Measurements from ENCODE around the gene BICRA.
"Not testable (repeated sequence)": the region's sequence is repeated elsewhere in the genome, so short reads cannot be mapped to it uniquely, and the experiment has no call there.

BICRA gene

DNA sequence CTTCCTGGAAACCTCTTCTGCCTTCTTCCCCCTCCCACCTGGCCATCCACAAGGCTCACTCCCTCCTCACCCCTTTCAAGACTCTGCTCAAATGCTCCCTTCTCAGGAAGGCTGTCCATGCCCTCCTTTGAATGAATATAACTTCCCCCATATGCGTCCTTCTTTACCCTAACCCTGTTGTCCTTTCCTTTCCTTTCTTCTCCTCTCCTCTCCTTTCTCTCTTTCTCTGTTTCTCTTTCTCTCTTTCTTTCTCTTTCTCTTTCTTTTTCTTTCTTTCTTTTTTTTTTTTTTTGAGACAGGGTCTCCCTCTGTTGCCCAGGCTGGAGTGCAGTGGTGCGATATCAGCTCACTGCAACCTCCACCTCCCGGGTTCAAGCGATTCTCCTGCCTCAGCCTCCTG, 119.4 kb downstream of the BICRA start:
- not testable (repeated sequence) for H2BK120ac ChIP-seq (ENCODE audit: insufficient read depth, low read length, poor library complexity); H3K4me2 ChIP-seq (ENCODE audit: low read length); H4K8ac ChIP-seq (ENCODE audit: low read depth, low read length); H2AFZ ChIP-seq (ENCODE audit: insufficient read depth, low read length, poor library complexity); H4K91ac ChIP-seq (ENCODE audit: low read depth, low read length); H2AK5ac ChIP-seq (ENCODE audit: low read length); H3K79me2 ChIP-seq (ENCODE audit: control insufficient read depth, insufficient read depth, low read length, poor library complexity); H2BK5ac ChIP-seq (ENCODE audit: low read depth, low read length, poor library complexity); H3K4ac ChIP-seq (ENCODE audit: low read depth, low read length); H3K23ac ChIP-seq (ENCODE audit: low read length); H3K9ac ChIP-seq (ENCODE audit: low read length); H2BK12ac ChIP-seq (ENCODE audit: low read length); H3K14ac ChIP-seq (ENCODE audit: low read length); H3K36me3 ChIP-seq (ENCODE audit: control insufficient read depth in 1 of 2, insufficient read depth in 2 of 2, low read length in 2 of 2); H4K12ac ChIP-seq (ENCODE audit: low read depth, low read length); H3K27me3 ChIP-seq (ENCODE audit: insufficient read depth, low read length); H3K18ac ChIP-seq (ENCODE audit: low read length); H3K79me1 ChIP-seq (ENCODE audit: low read length); H3K9me3 ChIP-seq (ENCODE audit: insufficient read depth, low read depth, low read length); H3K4me3 ChIP-seq (ENCODE audit: low read depth, low read length); H3K27ac ChIP-seq (ENCODE audit: low read depth, low read length); DNase-seq
- peaks cover 3 to 21% of the 10 kb centered on the region in 2 experiments for H3K4me1 ChIP-seq (ENCODE audit: control insufficient read depth in 1 of 2, insufficient read depth in 2 of 2, low read length in 2 of 2)
- WGBS (ENCODE audit: extremely low coverage, insufficient coverage, insufficient read length): no CpG with 5 or more reads among the region's 4 CpGs

DNA sequence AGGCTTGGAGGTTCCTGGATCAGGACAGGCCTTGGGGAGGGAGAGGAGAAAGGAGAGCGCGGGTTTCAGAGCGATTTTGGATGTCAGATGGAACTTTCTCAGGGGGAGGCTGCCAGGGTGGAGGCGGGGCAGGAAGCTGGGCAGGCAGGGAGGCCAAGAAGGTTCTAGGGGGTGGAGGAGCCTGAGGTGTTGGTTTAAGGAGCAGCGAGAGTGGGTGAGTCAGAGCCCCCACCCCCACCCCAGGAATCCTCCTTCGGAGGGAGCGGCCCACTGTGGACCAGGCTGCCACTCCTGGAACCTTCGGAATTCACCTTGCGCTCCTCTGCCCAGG, 120.5 kb downstream of the BICRA start:
- Histone ChIP-seq H2BK5ac (ENCODE audit: low read depth, low read length, poor library complexity) (no peak overlapping the region), H3K4me3 (ENCODE audit: low read depth, low read length) (no peak overlapping the region), H3K18ac (ENCODE audit: low read length) (no peak overlapping the region), H3K4ac (ENCODE audit: low read depth, low read length) (no peak overlapping the region), H3K27ac (ENCODE audit: low read depth, low read length) (peak overlapping the region; percentile 43), H3K9me3 (ENCODE audit: insufficient read depth, low read depth, low read length) (no peaks in the 10 kb centered on the region), H3K79me2 (ENCODE audit: control insufficient read depth, insufficient read depth, low read length, poor library complexity) (no peaks in the 10 kb centered on the region), H2BK12ac (ENCODE audit: low read length) (no peak overlapping the region), H3K36me3 (ENCODE audit: control insufficient read depth in 1 of 2, insufficient read depth in 2 of 2, low read length in 2 of 2) (peaks cover 5 to 6% of the 10 kb centered on the region in 2 experiments), H3K9ac (ENCODE audit: low read length) (no peak overlapping the region), H3K4me1 (ENCODE audit: control insufficient read depth in 1 of 2, insufficient read depth in 2 of 2, low read length in 2 of 2) (peaks cover 3 to 19% of the 10 kb centered on the region in 2 experiments), H2BK120ac (ENCODE audit: insufficient read depth, low read length, poor library complexity) (no peak overlapping the region), H3K23ac (ENCODE audit: low read length) (no peak overlapping the region), H4K91ac (ENCODE audit: low read depth, low read length) (peak overlapping the region; percentile 1), H3K4me2 (ENCODE audit: low read length) (peak overlapping the region; percentile 62), H2AK5ac (ENCODE audit: low read length) (no peak overlapping the region), H3K79me1 (ENCODE audit: low read length) (no peaks in the 10 kb centered on the region), H4K8ac (ENCODE audit: low read depth, low read length) (no peak overlapping the region), H2AFZ (ENCODE audit: insufficient read depth, low read length, poor library complexity) (no peak overlapping the region), H4K12ac (ENCODE audit: low read depth, low read length) (no peak overlapping the region), H3K27me3 (ENCODE audit: insufficient read depth, low read length) (no peaks in the 10 kb centered on the region), H3K14ac (ENCODE audit: low read length) (no peak overlapping the region)
- DNase-seq: peak; percentile 52 to 55
- no CpG with 5 or more reads among the region's 9 CpGs for WGBS (ENCODE audit: extremely low coverage, insufficient coverage, insufficient read length)

DNA sequence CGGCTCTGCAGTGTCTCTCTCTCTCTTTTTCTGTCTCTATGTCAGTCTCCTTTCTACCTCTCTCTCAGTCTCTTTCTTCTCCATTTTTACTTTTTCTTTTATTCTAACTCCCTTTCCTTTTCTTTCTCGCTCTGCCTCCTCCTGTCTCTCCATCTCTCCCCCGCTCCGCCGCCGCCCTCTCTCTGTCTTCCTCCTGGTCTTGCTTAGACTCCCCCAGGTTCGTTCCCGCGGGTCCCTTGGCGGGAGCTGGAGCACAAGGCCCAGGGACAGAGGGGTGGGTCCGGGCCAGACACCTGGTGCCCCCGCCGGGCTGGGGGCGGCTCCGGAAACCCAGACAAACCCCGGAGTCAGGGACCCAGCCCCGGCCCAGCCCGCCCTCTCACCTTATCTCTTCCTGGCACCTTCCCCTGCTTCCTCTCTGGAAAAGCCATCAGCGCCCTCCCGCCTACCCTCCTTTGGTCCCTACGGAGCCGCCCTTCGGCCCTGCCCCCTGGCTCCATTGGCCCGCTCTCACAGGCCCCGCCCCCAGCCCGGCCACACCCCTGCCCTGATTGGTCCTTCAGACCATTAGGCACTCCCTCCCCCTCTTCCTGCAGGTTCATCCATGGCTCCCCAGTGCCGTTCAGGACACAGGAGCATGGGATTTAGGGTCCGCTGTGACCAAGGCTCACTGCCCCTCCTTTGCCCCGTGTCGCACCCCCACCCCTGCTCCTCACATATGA, 121.0 kb downstream of the BICRA start:
- Histone ChIP-seq H3K9ac (ENCODE audit: low read length) (no peak overlapping the region), H3K14ac (ENCODE audit: low read length) (no peak overlapping the region), H3K4me2 (ENCODE audit: low read length) (peak overlapping the region; percentile 62), H3K79me2 (ENCODE audit: control insufficient read depth, insufficient read depth, low read length, poor library complexity) (no peaks in the 10 kb centered on the region), H3K36me3 (ENCODE audit: control insufficient read depth in 1 of 2, insufficient read depth in 2 of 2, low read length in 2 of 2) (peaks cover 5 to 6% of the 10 kb centered on the region in 2 experiments), H3K23ac (ENCODE audit: low read length) (no peak overlapping the region), H2BK12ac (ENCODE audit: low read length) (no peak overlapping the region), H3K4me1 (ENCODE audit: control insufficient read depth in 1 of 2, insufficient read depth in 2 of 2, low read length in 2 of 2) (peaks cover 3 to 19% of the 10 kb centered on the region in 2 experiments), H3K27ac (ENCODE audit: low read depth, low read length) (peak overlapping the region; percentile 16), H3K18ac (ENCODE audit: low read length) (no peak overlapping the region), H4K12ac (ENCODE audit: low read depth, low read length) (peak overlapping the region; percentile 37), H3K9me3 (ENCODE audit: insufficient read depth, low read depth, low read length) (no peaks in the 10 kb centered on the region), H2AK5ac (ENCODE audit: low read length) (no peak overlapping the region), H3K4ac (ENCODE audit: low read depth, low read length) (no peak overlapping the region), H3K27me3 (ENCODE audit: insufficient read depth, low read length) (no peaks in the 10 kb centered on the region), H3K4me3 (ENCODE audit: low read depth, low read length) (peak overlapping the region; percentile 26), H4K91ac (ENCODE audit: low read depth, low read length) (peak overlapping the region; percentile 74), H2BK120ac (ENCODE audit: insufficient read depth, low read length, poor library complexity) (no peak overlapping the region), H2BK5ac (ENCODE audit: low read depth, low read length, poor library complexity) (no peak overlapping the region), H2AFZ (ENCODE audit: insufficient read depth, low read length, poor library complexity) (peak overlapping the region; percentile 59), H3K79me1 (ENCODE audit: low read length) (no peaks in the 10 kb centered on the region), H4K8ac (ENCODE audit: low read depth, low read length) (no peak overlapping the region)
- DNase-seq: peak in 1 of 2 donors; percentile 19
- 100% methylated on average over 1 of the region's 30 CpGs for WGBS (ENCODE audit: extremely low coverage, insufficient coverage, insufficient read length)

DNA sequence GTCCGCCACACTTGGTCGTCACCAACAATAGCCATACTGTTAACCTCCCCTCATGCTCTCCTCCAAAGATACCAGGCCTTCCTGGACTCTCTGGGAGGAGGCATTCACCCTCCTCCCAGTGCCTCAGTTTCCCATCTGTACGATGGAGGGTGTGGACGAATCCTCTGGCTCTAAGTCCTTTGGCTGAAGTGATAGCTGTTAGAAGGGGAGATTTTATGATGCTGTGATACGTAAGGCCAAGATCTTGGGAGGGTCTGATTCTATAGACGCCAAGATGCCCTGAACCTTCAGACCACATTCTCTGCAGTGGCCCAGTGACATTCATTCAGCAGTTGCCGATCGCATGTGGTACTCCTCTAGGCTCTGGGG, 121.6 kb downstream of the BICRA start:
- Histone ChIP-seq H3K9ac (ENCODE audit: low read length) (no peak overlapping the region), H3K4ac (ENCODE audit: low read depth, low read length) (no peak overlapping the region), H3K23ac (ENCODE audit: low read length) (no peak overlapping the region), H3K4me3 (ENCODE audit: low read depth, low read length) (peak overlapping the region; percentile 26), H3K18ac (ENCODE audit: low read length) (no peak overlapping the region), H3K79me1 (ENCODE audit: low read length) (no peaks in the 10 kb centered on the region), H2AFZ (ENCODE audit: insufficient read depth, low read length, poor library complexity) (no peak overlapping the region), H3K14ac (ENCODE audit: low read length) (no peak overlapping the region), H3K27ac (ENCODE audit: low read depth, low read length) (no peak overlapping the region), H3K36me3 (ENCODE audit: control insufficient read depth in 1 of 2, insufficient read depth in 2 of 2, low read length in 2 of 2) (peaks cover 5 to 6% of the 10 kb centered on the region in 2 experiments), H3K4me2 (ENCODE audit: low read length) (no peak overlapping the region), H4K91ac (ENCODE audit: low read depth, low read length) (no peak overlapping the region), H4K8ac (ENCODE audit: low read depth, low read length) (no peak overlapping the region), H3K79me2 (ENCODE audit: control insufficient read depth, insufficient read depth, low read length, poor library complexity) (no peaks in the 10 kb centered on the region), H3K9me3 (ENCODE audit: insufficient read depth, low read depth, low read length) (no peaks in the 10 kb centered on the region), H4K12ac (ENCODE audit: low read depth, low read length) (no peak overlapping the region), H2BK12ac (ENCODE audit: low read length) (no peak overlapping the region), H3K27me3 (ENCODE audit: insufficient read depth, low read length) (no peaks in the 10 kb centered on the region), H2BK5ac (ENCODE audit: low read depth, low read length, poor library complexity) (no peak overlapping the region), H2AK5ac (ENCODE audit: low read length) (no peak overlapping the region), H3K4me1 (ENCODE audit: control insufficient read depth in 1 of 2, insufficient read depth in 2 of 2, low read length in 2 of 2) (peaks cover 3 to 19% of the 10 kb centered on the region in 2 experiments), H2BK120ac (ENCODE audit: insufficient read depth, low read length, poor library complexity) (no peak overlapping the region)
- WGBS (ENCODE audit: extremely low coverage, insufficient coverage, insufficient read length): no CpG with 5 or more reads among the region's 8 CpGs
- DNase-seq: no peak

All from trophoblast cell (in vitro differentiated cells and primary cell).